IPS-18a (cell line): ENCODE data around the gene AMPD3.

Experiments used
- H3K27ac ChIP-seq: one replicate; pipeline ENCODE4 v1.5.1; 2013; ENCODE audit warnings: low read length
- H3K27me3 ChIP-seq: one replicate; pipeline ENCODE4 v1.6.1; 2013; ENCODE audit warnings: mild to moderate bottlenecking, low read length; ENCODE audit not compliant: control insufficient read depth, insufficient read depth
- H3K36me3 ChIP-seq: one replicate; pipeline ENCODE4 v1.6.1; 2013; ENCODE audit warnings: low read depth, low read length; ENCODE audit not compliant: control insufficient read depth
- H3K4me1 ChIP-seq: one replicate; pipeline ENCODE4 v1.6.1; 2013; ENCODE audit warnings: low read depth, low read length; ENCODE audit not compliant: control insufficient read depth
- H3K4me3 ChIP-seq: one replicate; pipeline ENCODE4 v1.5.1; 2013; ENCODE audit warnings: low read length
- H3K9ac ChIP-seq: one replicate; pipeline ENCODE4 v1.6.1; 2013; ENCODE audit warnings: mild to moderate bottlenecking, low read length, moderate library complexity
- H3K9me3 ChIP-seq: one replicate; pipeline ENCODE4 v1.6.1; 2013; ENCODE audit warnings: low read depth, low read length; ENCODE audit not compliant: control insufficient read depth

The AMPD3 gene

GRCh38 chr11:10454878-10455631 is at the start of gene AMPD3:
Gene AMPD3 (plus strand): TSS chr11:10455264. CDS start chr11:10461520, 6,256 bp downstream.
- Histone ChIP-seq H3K9ac (no peak within 1 kb of the TSS), H3K36me3 (no peaks in the 10 kb centered on the region), H3K27ac (no peak within 1 kb of the TSS), H3K4me3 (peak within 1 kb of the TSS; percentile 30), H3K9me3 (no peaks in the 10 kb centered on the region), H3K4me1 (peaks cover 21% of the 10 kb centered on the region), H3K27me3 (peaks cover 23% of the 10 kb centered on the region)

- no peak overlapping the region for H3K27ac ChIP-seq
- no peaks in the 10 kb centered on the region for H3K4me1 ChIP-seq
- H3K9me3 ChIP-seq: no peaks in the 10 kb centered on the region
- no peak overlapping the region for H3K9ac ChIP-seq
- H3K4me3 ChIP-seq: no peak overlapping the region
- no peaks in the 10 kb centered on the region for H3K27me3 ChIP-seq
- H3K36me3 ChIP-seq: no peaks in the 10 kb centered on the region
Observed at GRCh38 chr11:10405865-10406592, 49.0 kb upstream of the AMPD3 start.

- H3K4me1 ChIP-seq: no peaks in the 10 kb centered on the region
- no peak overlapping the region for H3K4me3 ChIP-seq
- no peaks in the 10 kb centered on the region for H3K36me3 ChIP-seq
- no peaks in the 10 kb centered on the region for H3K9me3 ChIP-seq
- no peaks in the 10 kb centered on the region for H3K27me3 ChIP-seq
- no peak overlapping the region for H3K9ac ChIP-seq
- no peak overlapping the region for H3K27ac ChIP-seq
Observed at GRCh38 chr11:10407055-10407454, 48.0 kb upstream of the AMPD3 start.

- Histone ChIP-seq H3K9ac (no peak overlapping the region), H3K36me3 (no peaks in the 10 kb centered on the region), H3K27me3 (no peaks in the 10 kb centered on the region), H3K4me1 (no peaks in the 10 kb centered on the region), H3K27ac (no peak overlapping the region), H3K9me3 (no peaks in the 10 kb centered on the region), H3K4me3 (no peak overlapping the region)
Observed at GRCh38 chr11:10407749-10408685, 47.0 kb upstream of the AMPD3 start.

GRCh38 chr11:10409207-10409661 is 45.8 kb upstream of the AMPD3 start:
- Histone ChIP-seq H3K27me3 (no peaks in the 10 kb centered on the region), H3K9me3 (no peaks in the 10 kb centered on the region), H3K36me3 (no peaks in the 10 kb centered on the region), H3K4me1 (no peaks in the 10 kb centered on the region), H3K4me3 (no peak overlapping the region), H3K9ac (no peak overlapping the region), H3K27ac (no peak overlapping the region)

- Histone ChIP-seq H3K27ac (no peak overlapping the region), H3K4me3 (no peak overlapping the region), H3K36me3 (no peaks in the 10 kb centered on the region), H3K9ac (no peak overlapping the region), H3K9me3 (no peaks in the 10 kb centered on the region), H3K27me3 (no peaks in the 10 kb centered on the region), H3K4me1 (no peaks in the 10 kb centered on the region)
Observed at GRCh38 chr11:10410106-10410843, 44.8 kb upstream of the AMPD3 start.

GRCh38 chr11:10410844-10411200 is 44.2 kb upstream of the AMPD3 start:
- Histone ChIP-seq H3K4me1 (no peaks in the 10 kb centered on the region), H3K4me3 (no peak overlapping the region), H3K9ac (no peak overlapping the region), H3K27me3 (no peaks in the 10 kb centered on the region), H3K27ac (no peak overlapping the region), H3K36me3 (no peaks in the 10 kb centered on the region), H3K9me3 (no peaks in the 10 kb centered on the region)

- Histone ChIP-seq H3K9me3 (no peaks in the 10 kb centered on the region), H3K4me1 (no peaks in the 10 kb centered on the region), H3K36me3 (no peaks in the 10 kb centered on the region), H3K27me3 (no peaks in the 10 kb centered on the region), H3K9ac (no peak overlapping the region), H3K27ac (no peak overlapping the region), H3K4me3 (no peak overlapping the region)
Observed at GRCh38 chr11:10412266-10412665, 42.8 kb upstream of the AMPD3 start.

GRCh38 chr11:10413268-10413667 is 41.8 kb upstream of the AMPD3 start:
- H3K9ac ChIP-seq: no peak overlapping the region
- no peak overlapping the region for H3K4me3 ChIP-seq

GRCh38 chr11:10414181-10414580 is 40.9 kb upstream of the AMPD3 start:
- H3K4me3 ChIP-seq: no peak overlapping the region
- H3K9me3 ChIP-seq: no peaks in the 10 kb centered on the region
- H3K9ac ChIP-seq: no peak overlapping the region
- H3K36me3 ChIP-seq: no peaks in the 10 kb centered on the region
- H3K4me1 ChIP-seq: no peaks in the 10 kb centered on the region
- no peak overlapping the region for H3K27ac ChIP-seq
- H3K27me3 ChIP-seq: no peaks in the 10 kb centered on the region

More at GRCh38 chr11:10413268-10413667, 41.8 kb upstream of the AMPD3 start:
- Histone ChIP-seq H3K4me1 (no peaks in the 10 kb centered on the region), H3K9me3 (no peaks in the 10 kb centered on the region), H3K36me3 (no peaks in the 10 kb centered on the region), H3K27me3 (no peaks in the 10 kb centered on the region), H3K27ac (no peak overlapping the region)

- H3K27ac ChIP-seq: no peak overlapping the region
- H3K9ac ChIP-seq: no peak overlapping the region
- no peaks in the 10 kb centered on the region for H3K36me3 ChIP-seq
- no peaks in the 10 kb centered on the region for H3K9me3 ChIP-seq
- no peak overlapping the region for H3K4me3 ChIP-seq
- H3K27me3 ChIP-seq: no peaks in the 10 kb centered on the region
- no peaks in the 10 kb centered on the region for H3K4me1 ChIP-seq
Observed at GRCh38 chr11:10414659-10415058, 40.4 kb upstream of the AMPD3 start.
